H1 (cell line): Measurements from ENCODE around the gene CTNND2.

Experiments used
- POLR2A ChIP-seq, 2 experiments: IDR thresholded peaks; 1 replicate in 1 of 2; 2 replicates in 1 of 2; pipeline ENCODE4 v1.6.1; 2011; ENCODE audit warnings: low read depth in 2 of 2, low read length in 2 of 2, mild to moderate bottlenecking in 2 of 2; ENCODE audit errors: control extremely low read depth in 1 of 2
- RAD21 ChIP-seq, 2 experiments: IDR thresholded peaks in 1 of 2; conservative IDR thresholded peaks in 1 of 2; 2 replicates each; pipeline ENCODE4 v1.6.1; 2011; ENCODE audit warnings: low read depth in 2 of 2, low read length in 2 of 2, improper control_type of control experiment in 1 of 2, inconsistent platforms in 1 of 2, mild to moderate bottlenecking in 1 of 2, moderate library complexity in 1 of 2

DNA sequence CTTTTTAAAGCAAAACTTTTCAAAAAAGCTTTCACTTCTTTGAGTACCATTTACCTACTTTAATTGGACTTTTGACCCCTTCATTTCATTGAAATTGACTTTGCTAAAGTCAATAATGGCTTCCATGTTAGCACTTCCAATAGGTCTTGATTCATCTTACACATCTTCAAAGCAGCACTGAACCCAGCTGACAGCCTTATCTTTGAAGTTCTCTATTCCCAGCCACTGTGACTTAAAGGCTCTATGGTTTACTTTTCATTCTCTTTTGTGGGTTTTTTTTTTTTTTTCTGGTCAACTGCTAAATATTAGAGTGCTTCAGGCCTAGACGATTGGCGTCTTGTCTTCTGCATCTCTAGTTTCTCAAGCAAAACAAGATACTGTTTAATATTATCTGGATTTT, 385.0 kb downstream of the CTNND2 start:
- TF ChIP-seq POLR2A (IDR thresholded peaks at IDR 0.05; ENCODE audit: control extremely low read depth in 1 of 2, low read depth in 2 of 2, low read length in 2 of 2) (no peak), RAD21 (IDR thresholded peaks at IDR 0.05 in 1 of 2, conservative IDR thresholded peaks at IDR 0.05 in 1 of 2; ENCODE audit: low read depth in 2 of 2, low read length in 2 of 2) (no peak)
